ENCODE data around the gene P3H3.

- no peak for TF ChIP-seq CTCF (IDR thresholded peaks at IDR 0.05; ENCODE audit: low read length)
- no peak for TF ChIP-seq EZH2 (optimal IDR thresholded peaks at IDR 0.05; ENCODE audit: low read depth, low read length)
- no peak for TF ChIP-seq EZH2phosphoT487 (IDR thresholded peaks at IDR 0.05; ENCODE audit: low read length)
Measured at GRCh38 chr12:6842075-6842474, 13.9 kb downstream of the P3H3 start.
